Neural crest cell (in vitro differentiated cells): ENCODE results near the gene PREX1. TPM values are rescaled to one million over a fixed set of nuclear protein-coding genes. Genes with fewer than 3 reads are reported as not detected.
A peak's percentile ranks its signal among the peaks of the same experiment; 100 is the strongest.

Experiments used
- DNase-seq: peaks from one replicate; pipeline ENCODE4 v3.0.0; 2021; ENCODE audit warnings: low read depth, mixed read lengths, low spot score
- H3K27ac Mint-ChIP-seq: one replicate; pipeline ENCODE4 v1.8.0; 2021; ENCODE audit warnings: mild to moderate bottlenecking, mixed read lengths; ENCODE audit not compliant: unreplicated experiment
- H3K27me3 Mint-ChIP-seq: 2 replicates; pipeline ENCODE4 v1.8.0; 2021; ENCODE audit warnings: low read depth, mild to moderate bottlenecking, mixed read lengths
- H3K36me3 Mint-ChIP-seq: 2 replicates; pipeline ENCODE4 v1.8.0; 2021; ENCODE audit warnings: low read depth, mild to moderate bottlenecking, mixed read lengths
- H3K4me1 Mint-ChIP-seq: 2 replicates; pipeline ENCODE4 v1.8.0; 2021; ENCODE audit warnings: mixed read lengths
- H3K4me3 Mint-ChIP-seq: one replicate; pipeline ENCODE4 v1.8.0; 2021; ENCODE audit warnings: mild to moderate bottlenecking, mixed read lengths
- H3K9me3 Mint-ChIP-seq: 2 replicates; pipeline ENCODE4 v1.8.0; 2021; ENCODE audit warnings: mixed read lengths
- total RNA-seq: library from RNA; stranded (reverse); gene quantifications from 2 replicates; pipeline ENCODE4 v1.2.1, GENCODE V29; 2021
- TF ChIP-seq, protein P1 (sequence below): fragments of 200-600 bp; sonication (generic); conservative IDR thresholded peaks from 2 replicates; pipeline ENCODE4 v1.5.0; 2021; ENCODE audit warnings: antibody characterized with exemption, mild to moderate bottlenecking

Gene PREX1
- total RNA-seq, 1 donor from 2014 or later: 72.4 TPM

- H3K27me3 Mint-ChIP-seq: peaks cover 3% of the 10 kb centered on the region
- peaks cover 56% of the 10 kb centered on the region for H3K4me1 Mint-ChIP-seq
- DNase-seq: no peak
- H3K27ac Mint-ChIP-seq: no peak overlapping the region
- TF ChIP-seq, protein P1, sequence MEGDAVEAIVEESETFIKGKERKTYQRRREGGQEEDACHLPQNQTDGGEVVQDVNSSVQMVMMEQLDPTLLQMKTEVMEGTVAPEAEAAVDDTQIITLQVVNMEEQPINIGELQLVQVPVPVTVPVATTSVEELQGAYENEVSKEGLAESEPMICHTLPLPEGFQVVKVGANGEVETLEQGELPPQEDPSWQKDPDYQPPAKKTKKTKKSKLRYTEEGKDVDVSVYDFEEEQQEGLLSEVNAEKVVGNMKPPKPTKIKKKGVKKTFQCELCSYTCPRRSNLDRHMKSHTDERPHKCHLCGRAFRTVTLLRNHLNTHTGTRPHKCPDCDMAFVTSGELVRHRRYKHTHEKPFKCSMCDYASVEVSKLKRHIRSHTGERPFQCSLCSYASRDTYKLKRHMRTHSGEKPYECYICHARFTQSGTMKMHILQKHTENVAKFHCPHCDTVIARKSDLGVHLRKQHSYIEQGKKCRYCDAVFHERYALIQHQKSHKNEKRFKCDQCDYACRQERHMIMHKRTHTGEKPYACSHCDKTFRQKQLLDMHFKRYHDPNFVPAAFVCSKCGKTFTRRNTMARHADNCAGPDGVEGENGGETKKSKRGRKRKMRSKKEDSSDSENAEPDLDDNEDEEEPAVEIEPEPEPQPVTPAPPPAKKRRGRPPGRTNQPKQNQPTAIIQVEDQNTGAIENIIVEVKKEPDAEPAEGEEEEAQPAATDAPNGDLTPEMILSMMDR: no peak
- peaks cover 14% of the 10 kb centered on the region for H3K36me3 Mint-ChIP-seq
- no peaks in the 10 kb centered on the region for H3K9me3 Mint-ChIP-seq
- H3K4me3 Mint-ChIP-seq: no peak overlapping the region
These were observed 83.3 kb downstream of the PREX1 start for GRCh38 chr20:48744515-48744914.

GRCh38 chr20:48743807-48744206 lies 84.0 kb downstream of the PREX1 start:
- DNase-seq: no peak
- Mint-ChIP-seq H3K9me3 (no peaks in the 10 kb centered on the region), H3K27me3 (peaks cover 3% of the 10 kb centered on the region), H3K4me3 (no peak overlapping the region), H3K27ac (no peak overlapping the region), H3K4me1 (peaks cover 56% of the 10 kb centered on the region), H3K36me3 (peaks cover 17% of the 10 kb centered on the region)
- TF ChIP-seq, protein P1: no peak

DNA sequence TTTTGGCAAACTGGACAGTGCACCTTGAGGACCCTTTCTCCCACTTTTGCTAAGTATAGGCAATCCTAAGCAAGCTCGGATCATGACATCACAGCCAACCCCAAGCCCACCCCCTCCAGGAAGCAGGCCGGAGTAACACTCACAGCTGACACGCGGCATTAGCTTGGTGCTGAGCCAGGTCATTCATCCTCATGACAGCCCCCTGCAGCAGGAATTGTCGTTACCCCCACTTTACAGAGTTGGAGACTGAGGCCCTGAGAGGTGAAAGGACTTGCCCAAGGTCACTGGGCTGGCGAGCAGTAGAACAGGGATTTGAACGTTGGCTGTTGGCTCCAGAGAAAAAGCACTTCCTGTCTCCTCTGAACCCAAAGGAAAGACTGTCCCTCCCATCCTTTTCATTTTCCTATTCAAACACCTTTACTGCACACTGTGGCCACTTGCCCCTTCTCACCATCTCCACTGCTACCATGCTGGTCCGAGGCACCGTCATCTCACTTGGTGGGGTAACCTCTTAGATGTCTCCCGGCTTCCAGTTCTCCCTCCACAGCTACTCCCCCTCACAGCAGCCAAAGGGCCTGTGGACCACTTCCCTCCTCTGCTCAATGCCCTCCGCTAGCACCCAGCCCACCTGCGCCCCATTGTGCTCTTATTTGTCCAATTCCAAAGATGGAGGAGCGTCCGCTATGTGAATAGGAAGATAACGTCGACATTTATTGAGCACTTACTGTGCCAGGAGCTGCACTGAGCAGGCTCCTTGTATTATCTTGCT lies 84.7 kb downstream of the PREX1 start:
- TF ChIP-seq, protein P1: no peak

DNA sequence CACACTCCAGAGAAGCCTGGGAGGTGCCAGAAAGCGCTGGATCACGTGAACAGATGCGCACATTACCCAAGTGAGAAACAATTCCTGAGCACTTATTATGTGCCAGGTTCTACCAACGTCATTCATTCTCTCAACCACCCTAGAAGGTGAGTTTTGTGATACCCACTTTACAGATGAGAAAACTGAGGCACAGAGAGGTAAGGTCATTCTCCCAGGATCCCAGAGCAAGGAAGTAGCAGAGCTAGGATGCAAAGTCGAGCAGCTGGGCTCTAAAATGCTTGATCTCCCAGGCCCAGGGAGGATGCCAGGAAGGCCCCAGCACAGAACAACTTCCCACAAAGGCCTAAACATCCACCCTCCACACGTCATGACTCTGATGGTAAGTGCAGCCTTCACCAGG lies 85.6 kb downstream of the PREX1 start:
- H3K36me3 Mint-ChIP-seq: peaks cover 17% of the 10 kb centered on the region
- TF ChIP-seq, protein P1: no peak
- peaks cover 57% of the 10 kb centered on the region for H3K4me1 Mint-ChIP-seq

More for the DNA sequence above, 84.7 kb downstream of the PREX1 start:
- Mint-ChIP-seq H3K36me3 (peaks cover 17% of the 10 kb centered on the region), H3K27me3 (peaks cover 3% of the 10 kb centered on the region), H3K9me3 (no peaks in the 10 kb centered on the region), H3K4me3 (peak overlapping the region; percentile 3), H3K4me1 (peaks cover 56% of the 10 kb centered on the region), H3K27ac (no peak overlapping the region)
- no peak for DNase-seq

GRCh38 chr20:48741669-48742068 lies 86.1 kb downstream of the PREX1 start:
- H3K4me3 Mint-ChIP-seq: no peak overlapping the region
- DNase-seq: no peak
- TF ChIP-seq, protein P1: no peak
- H3K27me3 Mint-ChIP-seq: no peaks in the 10 kb centered on the region
- H3K4me1 Mint-ChIP-seq: peaks cover 56% of the 10 kb centered on the region
- peaks cover 17% of the 10 kb centered on the region for H3K36me3 Mint-ChIP-seq
- no peak overlapping the region for H3K27ac Mint-ChIP-seq
- no peaks in the 10 kb centered on the region for H3K9me3 Mint-ChIP-seq

More for the DNA sequence above, 85.6 kb downstream of the PREX1 start:
- Mint-ChIP-seq H3K4me3 (no peak overlapping the region), H3K27me3 (no peaks in the 10 kb centered on the region), H3K9me3 (no peaks in the 10 kb centered on the region), H3K27ac (no peak overlapping the region)
- no peak for DNase-seq
